ENCODE data around the gene RPLP2.

RPLP2 gene

GRCh38 chr11:823441-824291 is 13.9 kb downstream of the RPLP2 start:
- TF ChIP-seq CTCF (IDR thresholded peaks at IDR 0.05; ENCODE audit: low read depth, low read length, missing control alignments), result no peak
- H3K4me3 ChIP-seq (replicated peaks; ENCODE audit: low read depth, low read length), result no peak overlapping the region
- DNase-seq (ENCODE audit: extremely low read depth, low read depth), result no peak

GRCh38 chr11:824292-824880 is 14.6 kb downstream of the RPLP2 start:
- no peak for DNase-seq (ENCODE audit: extremely low read depth, low read depth)
- no peak for TF ChIP-seq CTCF (IDR thresholded peaks at IDR 0.05; ENCODE audit: low read depth, low read length, missing control alignments)
- H3K4me3 ChIP-seq (replicated peaks; ENCODE audit: low read depth, low read length), result no peak overlapping the region

GRCh38 chr11:824942-825341 is 15.2 kb downstream of the RPLP2 start:
- no peak overlapping the region for H3K4me3 ChIP-seq (replicated peaks; ENCODE audit: low read depth, low read length)
- no peak for TF ChIP-seq CTCF (IDR thresholded peaks at IDR 0.05; ENCODE audit: low read depth, low read length, missing control alignments)

GRCh38 chr11:825366-826226 is 15.8 kb downstream of the RPLP2 start:
- no peak for DNase-seq (ENCODE audit: extremely low read depth, low read depth)
- H3K4me3 ChIP-seq (replicated peaks; ENCODE audit: low read depth, low read length), result no peak overlapping the region
- TF ChIP-seq CTCF (IDR thresholded peaks at IDR 0.05; ENCODE audit: low read depth, low read length, missing control alignments), result no peak

More at GRCh38 chr11:824942-825341, 15.2 kb downstream of the RPLP2 start:
- no peak for DNase-seq (ENCODE audit: extremely low read depth, low read depth)

GRCh38 chr11:826227-826621 is 16.5 kb downstream of the RPLP2 start:
- TF ChIP-seq CTCF (IDR thresholded peaks at IDR 0.05; ENCODE audit: low read depth, low read length, missing control alignments), result no peak
- no peak for DNase-seq (ENCODE audit: extremely low read depth, low read depth)
- no peak overlapping the region for H3K4me3 ChIP-seq (replicated peaks; ENCODE audit: low read depth, low read length)

- TF ChIP-seq CTCF (IDR thresholded peaks at IDR 0.05; ENCODE audit: low read depth, low read length, missing control alignments), result no peak
- 0 out of 2 replicates have a peak overlapping the region, but pooled peaks have one; percentile 7 for H3K4me3 ChIP-seq (replicated peaks; ENCODE audit: low read depth, low read length)
- no peak for DNase-seq (ENCODE audit: extremely low read depth, low read depth)
Observed at GRCh38 chr11:826836-827145, 17.0 kb downstream of the RPLP2 start.
